ENCODE measurements around the gene NLRP13.

- no peak for TF ChIP-seq POLR2A (IDR thresholded peaks at IDR 0.05)
- no peak for TF ChIP-seq CTCF (IDR thresholded peaks at IDR 0.05)
- no peak for TF ChIP-seq POLR2AphosphoS5 (IDR thresholded peaks at IDR 0.05)
- no peak for TF ChIP-seq EP300 (IDR thresholded peaks at IDR 0.05)
Observed at GRCh38 chr19:55931936-55932386, at the start of gene NLRP13.

Data from upper lobe of left lung (tissue), 4 donors.